H1 (cell line): ENCODE measurements around the gene ALK. TPM values are rescaled to one million over a fixed set of nuclear protein-coding genes. Genes with fewer than 3 reads are reported as not detected.

Experiments used
- CTCF ChIA-PET: fragments of 300-600 bp; sonication (Branson Sonifier 250); formaldehyde crosslinking; loops from one replicate; lab custom pipeline; 2021; ENCODE audit not compliant: partially characterized antibody; lab: Charles Lee
- POLR2A ChIA-PET: fragments of 300-600 bp; sonication (Branson Sonifier 250); formaldehyde crosslinking; loops from one replicate; lab custom pipeline; 2021; ENCODE audit warnings: inconsistent platforms; ENCODE audit not compliant: partially characterized antibody; lab: Charles Lee
- DNase-seq, 2 experiments: peaks; one replicate each; pipeline versions ENCODE4 v3.0.0 to v3.0.0-alpha.2; 2010 to 2022; ENCODE audit warnings: low spot score in 2 of 2, low read depth in 1 of 2, mixed read lengths in 1 of 2
- FAIRE-seq: peaks from 2 replicates; lab custom pipeline; 2011; peaks lifted over from hg19 to GRCh38; lab: Jason Lieb, UNC
- H2AFZ ChIP-seq: 2 replicates; pipeline ENCODE4 v1.8.1; 2012; ENCODE audit warnings: low read length, inconsistent platforms
- H2AK5ac ChIP-seq: 2 replicates; pipeline ENCODE4 v1.6.1; 2013; ENCODE audit warnings: low read depth, low read length
- H2BK120ac ChIP-seq: replicated peaks from 2 replicates; pipeline ENCODE3; 2013; ENCODE audit warnings: low read depth, low read length, inconsistent platforms
- H2BK12ac ChIP-seq: 2 replicates; pipeline ENCODE4 v1.6.1; 2013; ENCODE audit warnings: low read depth, low read length
- H2BK15ac ChIP-seq: 2 replicates; pipeline ENCODE4 v1.6.1; 2013; ENCODE audit warnings: low read length
- H2BK20ac ChIP-seq: 2 replicates; pipeline ENCODE4 v1.6.1; 2013; ENCODE audit warnings: low read length
- H2BK5ac ChIP-seq: 2 replicates; pipeline ENCODE4 v1.6.1; 2013; ENCODE audit warnings: low read depth, low read length
- H3K14ac ChIP-seq: 2 replicates; pipeline ENCODE4 v1.6.1; 2013; ENCODE audit warnings: inconsistent platforms; ENCODE audit not compliant: insufficient read length
- H3K18ac ChIP-seq: 2 replicates; pipeline ENCODE4 v1.6.1; 2013; ENCODE audit warnings: low read length; ENCODE audit errors: extremely low read depth
- H3K23ac ChIP-seq: 2 replicates; pipeline ENCODE4 v1.6.1; 2013; ENCODE audit warnings: inconsistent platforms; ENCODE audit not compliant: insufficient read length
- H3K23me2 ChIP-seq: 2 replicates; pipeline ENCODE4 v1.6.1; 2013; ENCODE audit warnings: low read depth, low read length
- H3K27ac ChIP-seq: 2 replicates; pipeline ENCODE4 v1.6.1; 2011; ENCODE audit warnings: low read depth, low read length, inconsistent platforms
- H3K27me3 ChIP-seq, 4 experiments: replicated peaks in 1 of 4; 1 replicate in 1 of 4; 2 replicates in 3 of 4; pipeline versions ENCODE4 v1.6.1 to v1.8.1; 2011 to 2013; ENCODE audit warnings: low read length in 3 of 4, mild to moderate bottlenecking in 3 of 4, inconsistent platforms in 2 of 4, mixed read lengths in 2 of 4, moderate library complexity in 1 of 4; ENCODE audit not compliant: control insufficient read depth in 3 of 4, insufficient read depth in 3 of 4; ENCODE audit errors: extremely low read depth in 1 of 4
- H3K36me3 ChIP-seq, 4 experiments: 2 replicates each; pipeline versions ENCODE4 v1.6.1 to v1.8.1; 2011 to 2013; ENCODE audit warnings: mild to moderate bottlenecking in 4 of 4, low read length in 3 of 4, moderate library complexity in 2 of 4, control low read depth in 1 of 4, inconsistent platforms in 1 of 4; ENCODE audit not compliant: insufficient read depth in 4 of 4, control insufficient read depth in 2 of 4
- H3K4ac ChIP-seq: replicated peaks from 2 replicates; pipeline ENCODE3; 2013; ENCODE audit warnings: low read length, low read depth, mixed read lengths, inconsistent platforms; ENCODE audit not compliant: insufficient read length
- H3K4me1 ChIP-seq, 4 experiments: replicated peaks in 1 of 4; 1 replicate in 1 of 4; 2 replicates in 3 of 4; pipeline versions ENCODE4 v1.6.1 to v1.8.1; 2011 to 2013; ENCODE audit warnings: low read length in 3 of 4, inconsistent platforms in 2 of 4, mixed read lengths in 1 of 4; ENCODE audit not compliant: insufficient read depth in 4 of 4, control insufficient read depth in 3 of 4
- H3K4me2 ChIP-seq, 2 experiments: 2 replicates each; pipeline versions ENCODE4 v1.6.1 to v1.8.1; 2011 to 2013; ENCODE audit warnings: low read depth in 2 of 2, low read length in 2 of 2, control low read depth in 1 of 2, inconsistent platforms in 1 of 2, mild to moderate bottlenecking in 1 of 2; ENCODE audit not compliant: insufficient read depth in 1 of 2
- H3K4me3 ChIP-seq, 4 experiments: fragments of 200-600, 300-600 bp in 1 of 4; sonication (generic), shearing (Covaris generic), sonication (Bioruptor Twin) in 1 of 4; 2 replicates each; pipeline versions ENCODE4 v1.5.1 to v1.8.1; 2011 to 2016; ENCODE audit warnings: low read length in 4 of 4, low read depth in 3 of 4, control low read depth in 2 of 4, inconsistent platforms in 2 of 4, mild to moderate bottlenecking in 2 of 4, mixed read lengths in 1 of 4, moderate library complexity in 1 of 4; ENCODE audit not compliant: insufficient read depth in 2 of 4; ENCODE audit errors: extremely low read depth in 1 of 4
- H3K56ac ChIP-seq: replicated peaks from 2 replicates; pipeline ENCODE3; 2013; ENCODE audit warnings: low read depth, mild to moderate bottlenecking, mixed read lengths, low read length, inconsistent platforms; ENCODE audit not compliant: insufficient read length
- H3K79me1 ChIP-seq: 2 replicates; pipeline ENCODE4 v1.6.1; 2013; ENCODE audit warnings: low read depth, low read length, control low read depth
- H3K79me2 ChIP-seq, 2 experiments: 2 replicates each; pipeline versions ENCODE4 v1.6.1 to v1.8.1; 2012 to 2013; ENCODE audit warnings: low read length in 2 of 2, mild to moderate bottlenecking in 2 of 2, inconsistent platforms in 1 of 2; ENCODE audit not compliant: insufficient read depth in 2 of 2, control insufficient read depth in 1 of 2
- H3K9ac ChIP-seq, 4 experiments: replicated peaks in 1 of 4; 1 replicate in 1 of 4; 2 replicates in 3 of 4; pipeline versions ENCODE4 v1.6.1 to v1.8.1; 2011 to 2013; ENCODE audit warnings: low read depth in 3 of 4, low read length in 3 of 4, control low read depth in 2 of 4, mild to moderate bottlenecking in 2 of 4, moderate library complexity in 2 of 4, inconsistent platforms in 1 of 4; ENCODE audit errors: extremely low read depth in 1 of 4
- H3K9me3 ChIP-seq, 2 experiments: 2 replicates each; pipeline versions ENCODE4 v1.6.1 to v1.8.1; 2012 to 2013; ENCODE audit warnings: mild to moderate bottlenecking in 2 of 2, moderate library complexity in 2 of 2, control low read depth in 1 of 2, inconsistent platforms in 1 of 2, low read depth in 1 of 2, low read length in 1 of 2, mixed read lengths in 1 of 2; ENCODE audit not compliant: insufficient read depth in 2 of 2
- H4K20me1 ChIP-seq, 2 experiments: replicated peaks in 1 of 2; 2 replicates each; pipeline versions ENCODE3 to v1.8.1; 2011 to 2013; ENCODE audit warnings: inconsistent platforms in 2 of 2, low read length in 2 of 2, mild to moderate bottlenecking in 1 of 2; ENCODE audit not compliant: insufficient read depth in 2 of 2, control insufficient read depth in 1 of 2
- H4K5ac ChIP-seq: 2 replicates; pipeline ENCODE4 v1.6.1; 2013; ENCODE audit warnings: low read length, low read depth, mixed read lengths, inconsistent platforms; ENCODE audit not compliant: insufficient read length
- H4K8ac ChIP-seq: 2 replicates; pipeline ENCODE4 v1.8.0; 2013; ENCODE audit warnings: mild to moderate bottlenecking, moderate library complexity, low read length, inconsistent platforms; ENCODE audit not compliant: insufficient read depth; ENCODE audit errors: extremely low read depth
- H4K91ac ChIP-seq: replicated peaks from 2 replicates; pipeline ENCODE3; 2013; ENCODE audit warnings: low read length, mixed read lengths, inconsistent platforms; ENCODE audit not compliant: insufficient read length
- BACH1 ChIP-seq: IDR thresholded peaks from 2 replicates; pipeline ENCODE4 v1.6.1; 2012; ENCODE audit warnings: low read length, improper control_type of control experiment
- FOSL1 ChIP-seq: IDR thresholded peaks from 2 replicates; pipeline ENCODE4 v1.6.1; 2011; ENCODE audit warnings: mild to moderate bottlenecking, low read depth, low read length, moderate library complexity; ENCODE audit not compliant: insufficient read depth
- JUN ChIP-seq: IDR thresholded peaks from 2 replicates; pipeline ENCODE4 v1.6.1; 2011; ENCODE audit warnings: low read depth, mild to moderate bottlenecking, improper control_type of control experiment, low read length
- MAFK ChIP-seq: IDR thresholded peaks from 2 replicates; pipeline ENCODE4 v1.6.1; 2012; ENCODE audit warnings: low read depth, mild to moderate bottlenecking, improper control_type of control experiment, low read length
- RNF2 ChIP-seq: fragments of 200-900, 300-1000 bp; sonication (generic); IDR thresholded peaks from 2 replicates; pipeline ENCODE4 v1.7.1; 2016; ENCODE audit warnings: borderline replicate concordance, low read depth, mild to moderate bottlenecking, antibody characterized with exemption, low read length; ENCODE audit not compliant: poor library complexity, severe bottlenecking; ENCODE audit errors: missing control alignments
- SP4 ChIP-seq: IDR thresholded peaks from 2 replicates; pipeline ENCODE4 v1.6.1; 2012; ENCODE audit warnings: low read length, inconsistent platforms
- SUZ12 ChIP-seq: fragments of 200-600 bp; sonication (generic); IDR thresholded peaks from 2 replicates; pipeline ENCODE4 v1.6.1; 2012; ENCODE audit warnings: mild to moderate bottlenecking, inconsistent platforms, low read length, moderate library complexity, mixed read lengths
- WGBS, 2 experiments: shearing (Covaris generic) in 1 of 2; methylation state at CpG; one replicate each; pipeline versions ENCODE4 v1.1.6 to v1.1.7; 2013 to 2015; ENCODE audit warnings: low lambda C conversion rate in 2 of 2, mixed read lengths in 2 of 2, inconsistent platforms in 1 of 2, low coverage in 1 of 2, missing lambda C conversion rate in 1 of 2; ENCODE audit not compliant: insufficient replicate concordance in 2 of 2, insufficient coverage in 1 of 2, insufficient read length in 1 of 2; ENCODE audit errors: extremely low coverage in 1 of 2, missing lambda C conversion rate in 1 of 2; 5-methylcytosine and 5-hydroxymethylcytosine counted together
- polyA plus RNA-seq, 7 experiments: library from polyadenylated mRNA; depleted of rRNA in 3 of 7; stranded (reverse) in 5 of 7; unstranded in 2 of 7; fragments of >200 nt in 5 of 7; fragments of 200-250 nt in 2 of 7; gene quantifications; 1 replicate in 5 of 7; 2 replicates in 1 of 7; 4 replicates in 1 of 7; pipeline versions ENCODE4 v1.2.1 to v1.2.3, GENCODE V29; 2011 to 2013; ENCODE audit warnings: missing spikeins in 2 of 7, mixed read lengths in 2 of 7
- total RNA-seq: library from RNA; stranded (reverse); fragmentation: NEBNext Ultra II Directional; extraction: Animal tissue kit (Norgen Biotek cat#: 25700); gene quantifications from 2 replicates; pipeline ENCODE4 v1.2.1, GENCODE V29; 2021

ALK gene
- total and polyA plus RNA-seq, 2 of the 8 experiments (the other 6 are each of a cell fraction or from before 2014, with no cell fraction given): 0.02 to 0.09 TPM

GRCh38 chr2:29262681-29263260 is 658.6 kb downstream of the ALK start:
- H2BK20ac ChIP-seq: no peak overlapping the region
- H3K36me3 ChIP-seq: no peaks in the 10 kb centered on the region
- H2AK5ac ChIP-seq: no peak overlapping the region
- H2BK12ac ChIP-seq: no peak overlapping the region
- no peaks in the 10 kb centered on the region for H3K79me2 ChIP-seq
- WGBS, 2 experiments: 88% methylated on average over 7 of the region's 7 CpGs; no CpG with 5 or more reads in 1 of the 2 experiments
- H3K18ac ChIP-seq: no peak overlapping the region
- no peak overlapping the region for H3K4me3 ChIP-seq
- no peak overlapping the region for H4K91ac ChIP-seq
- no peak overlapping the region for H3K14ac ChIP-seq
- H3K4me2 ChIP-seq: no peak overlapping the region
- no peak overlapping the region for H3K23ac ChIP-seq
- H4K5ac ChIP-seq: no peak overlapping the region
- CTCF ChIA-PET: interaction anchor here (1.2 to 1.7 kb wide), 4 partner anchors 8 to 68 kb away, joined by 3 to 4 read pairs (median 4); no protein-coding TSS in a partner anchor
- H4K8ac ChIP-seq: no peak overlapping the region
- H3K23me2 ChIP-seq: no peaks in the 10 kb centered on the region
- no peak overlapping the region for H2BK15ac ChIP-seq
- no peak overlapping the region for H3K56ac ChIP-seq
- no peak overlapping the region for H2BK5ac ChIP-seq
- H2AFZ ChIP-seq: no peak overlapping the region
- no peak overlapping the region for H2BK120ac ChIP-seq
- no peak for DNase-seq
- H3K27ac ChIP-seq: no peak overlapping the region
- POLR2A ChIA-PET: no interaction called here
- no peak overlapping the region for H3K4ac ChIP-seq
- FAIRE-seq: no peak
- no peaks in the 10 kb centered on the region for H3K4me1 ChIP-seq
- H3K9ac ChIP-seq: no peak overlapping the region
- H3K27me3 ChIP-seq: no peaks in the 10 kb centered on the region
- no peaks in the 10 kb centered on the region for H3K79me1 ChIP-seq
- no peaks in the 10 kb centered on the region for H4K20me1 ChIP-seq
- H3K9me3 ChIP-seq: no peaks in the 10 kb centered on the region
- TF ChIP-seq SP4 (no peak), FOSL1 (no peak), SUZ12 (no peak), JUN (no peak), BACH1 (no peak), RNF2 (no peak), MAFK (no peak)
